H9 (cell line): Measurements from ENCODE around the gene EPHA2. TPM values are rescaled to one million over a fixed set of nuclear protein-coding genes. Genes with fewer than 3 reads are reported as not detected.

Source experiments
- DNase-seq: peaks from one replicate; pipeline ENCODE4 v3.0.0-alpha.2; 2017
- H2AFZ ChIP-seq: one replicate; pipeline ENCODE4 v1.6.1; 2013; ENCODE audit warnings: mild to moderate bottlenecking, low read length, control low read depth, moderate library complexity
- H2AK5ac ChIP-seq: 2 replicates; pipeline ENCODE4 v1.6.1; 2013; ENCODE audit warnings: low read length, control low read depth, mixed read lengths; ENCODE audit not compliant: insufficient read length
- H2BK120ac ChIP-seq: one replicate; pipeline ENCODE4 v1.6.1; 2013; ENCODE audit warnings: low read depth, mild to moderate bottlenecking, low read length, control low read depth, inconsistent platforms; ENCODE audit not compliant: poor library complexity, severe bottlenecking
- H2BK12ac ChIP-seq: 2 replicates; pipeline ENCODE4 v1.6.1; 2013; ENCODE audit warnings: low read length, control low read depth, mixed read lengths, low read depth; ENCODE audit not compliant: insufficient read length
- H2BK15ac ChIP-seq: 2 replicates; pipeline ENCODE4 v1.6.1; 2013; ENCODE audit warnings: low read depth, low read length, control low read depth
- H2BK20ac ChIP-seq: one replicate; pipeline ENCODE4 v1.6.1; 2013; ENCODE audit warnings: low read depth, mild to moderate bottlenecking, low read length, control low read depth, inconsistent platforms; ENCODE audit not compliant: poor library complexity, severe bottlenecking
- H2BK5ac ChIP-seq: 2 replicates; pipeline ENCODE4 v1.6.1; 2013; ENCODE audit warnings: low read length, control low read depth, mixed read lengths; ENCODE audit not compliant: insufficient read length
- H3K14ac ChIP-seq: 2 replicates; pipeline ENCODE4 v1.6.1; 2013; ENCODE audit warnings: low read length, control low read depth; ENCODE audit not compliant: insufficient read depth
- H3K18ac ChIP-seq: 2 replicates; pipeline ENCODE4 v1.6.1; 2013; ENCODE audit warnings: low read depth, mild to moderate bottlenecking, mixed read lengths, low read length, control low read depth; ENCODE audit not compliant: insufficient read length
- H3K23ac ChIP-seq: 2 replicates; pipeline ENCODE4 v1.6.1; 2013; ENCODE audit warnings: low read length, control low read depth, mixed read lengths, low read depth; ENCODE audit not compliant: insufficient read length
- H3K23me2 ChIP-seq: 2 replicates; pipeline ENCODE4 v1.6.1; 2013; ENCODE audit warnings: low read depth, mild to moderate bottlenecking, mixed read lengths, low read length, control low read depth; ENCODE audit not compliant: insufficient read length, poor library complexity, severe bottlenecking
- H3K27ac ChIP-seq: 2 replicates; pipeline ENCODE4 v1.5.1; 2013; ENCODE audit warnings: low read length, control low read depth, mixed read lengths, low read depth; ENCODE audit not compliant: insufficient read length
- H3K27me3 ChIP-seq: 2 replicates; pipeline ENCODE4 v1.6.1; 2013; ENCODE audit warnings: low read length, control low read depth, inconsistent platforms; ENCODE audit not compliant: insufficient read depth
- H3K4ac ChIP-seq: 2 replicates; pipeline ENCODE4 v1.6.1; 2013; ENCODE audit warnings: low read depth, mild to moderate bottlenecking, control low read depth, inconsistent platforms, low read length, moderate library complexity
- H3K4me1 ChIP-seq: 2 replicates; pipeline ENCODE4 v1.6.1; 2013; ENCODE audit warnings: low read length, control low read depth, inconsistent platforms; ENCODE audit not compliant: insufficient read depth
- H3K4me2 ChIP-seq: 2 replicates; pipeline ENCODE4 v1.6.1; 2013; ENCODE audit warnings: low read length, control low read depth, mixed read lengths; ENCODE audit not compliant: insufficient read length, insufficient read depth
- H3K56ac ChIP-seq: 2 replicates; pipeline ENCODE4 v1.6.1; 2013; ENCODE audit warnings: low read depth, mild to moderate bottlenecking, mixed read lengths, low read length, control low read depth; ENCODE audit not compliant: insufficient read length
- H3K79me1 ChIP-seq: 2 replicates; pipeline ENCODE4 v1.6.1; 2013; ENCODE audit warnings: low read depth, mild to moderate bottlenecking, moderate library complexity, low read length, control low read depth, inconsistent platforms; ENCODE audit not compliant: insufficient read depth, poor library complexity, severe bottlenecking
- H3K79me2 ChIP-seq: 2 replicates; pipeline ENCODE4 v1.6.1; 2013; ENCODE audit warnings: low read length, control low read depth, inconsistent platforms; ENCODE audit not compliant: insufficient read depth
- H3K9ac ChIP-seq: 2 replicates; pipeline ENCODE4 v1.6.1; 2013; ENCODE audit warnings: low read length, control low read depth, mixed read lengths; ENCODE audit not compliant: insufficient read length; ENCODE audit errors: extremely low read depth
- H3K9me3 ChIP-seq: one replicate; pipeline ENCODE4 v1.6.1; 2013; ENCODE audit warnings: low read depth, low read length, inconsistent platforms; ENCODE audit not compliant: control insufficient read depth
- H3T11ph ChIP-seq: one replicate; pipeline ENCODE4 v1.6.1; 2013; ENCODE audit warnings: mild to moderate bottlenecking, low read length, control low read depth, inconsistent platforms
- H4K20me1 ChIP-seq: one replicate; pipeline ENCODE4 v1.6.1; 2013; ENCODE audit not compliant: control insufficient read depth, insufficient read length, insufficient read depth
- H4K5ac ChIP-seq: 2 replicates; pipeline ENCODE4 v1.6.1; 2013; ENCODE audit warnings: low read depth, mild to moderate bottlenecking, mixed read lengths, low read length, control low read depth; ENCODE audit not compliant: insufficient read length
- H4K8ac ChIP-seq: replicated peaks from 2 replicates; pipeline ENCODE4 v1.6.1; 2013; ENCODE audit warnings: low read length, control low read depth, mixed read lengths, low read depth; ENCODE audit not compliant: insufficient read length
- H4K91ac ChIP-seq: 2 replicates; pipeline ENCODE4 v1.6.1; 2013; ENCODE audit warnings: low read depth, mild to moderate bottlenecking, moderate library complexity, mixed read lengths, low read length, control low read depth; ENCODE audit not compliant: insufficient read length
- H3K27ac Mint-ChIP-seq, 3 experiments: 2 replicates in 2 of 3; 3 replicates in 1 of 3; pipeline ENCODE4 v1.8.0; 2020 to 2021; ENCODE audit warnings: mixed read lengths in 3 of 3, mild to moderate bottlenecking in 1 of 3, moderate library complexity in 1 of 3
- H3K27me3 Mint-ChIP-seq: 2 replicates; pipeline ENCODE4 v1.8.0; 2021; ENCODE audit warnings: low read depth, mild to moderate bottlenecking, moderate library complexity, mixed read lengths
- H3K36me3 Mint-ChIP-seq, 3 experiments: 2 replicates in 2 of 3; 3 replicates in 1 of 3; pipeline ENCODE4 v1.8.0; 2020 to 2021; ENCODE audit warnings: low read depth in 3 of 3, mixed read lengths in 3 of 3; ENCODE audit not compliant: insufficient read depth in 1 of 3
- H3K4me1 Mint-ChIP-seq, 2 experiments: 2 replicates each; pipeline ENCODE4 v1.8.0; 2020; ENCODE audit warnings: mixed read lengths in 2 of 2
- H3K4me3 Mint-ChIP-seq, 2 experiments: 2 replicates in 1 of 2; 3 replicates in 1 of 2; pipeline ENCODE4 v1.8.0; 2020 to 2021; ENCODE audit warnings: mild to moderate bottlenecking in 2 of 2, mixed read lengths in 2 of 2, moderate library complexity in 1 of 2
- H3K9me3 Mint-ChIP-seq, 2 experiments: 2 replicates in 1 of 2; 3 replicates in 1 of 2; pipeline ENCODE4 v1.8.0; 2020; ENCODE audit warnings: mild to moderate bottlenecking in 2 of 2, mixed read lengths in 2 of 2, moderate library complexity in 1 of 2
- CTCF ChIP-seq: fragments of 200-600 bp; sonication (generic); conservative IDR thresholded peaks from 3 replicates; pipeline ENCODE4 v1.8.0; 2021; ENCODE audit warnings: antibody characterized with exemption, mild to moderate bottlenecking
- WGBS: extraction: QIAGEN DNeasy Blood & Tissue Kit; methylation state at CpG from one replicate; pipeline ENCODE4 v1.1.7; 2013; ENCODE audit warnings: missing lambda C conversion rate, low lambda C conversion rate, mixed read lengths; ENCODE audit not compliant: insufficient read length; ENCODE audit errors: extremely low coverage; 5-methylcytosine and 5-hydroxymethylcytosine counted together
- total RNA-seq: library from RNA; stranded (reverse); gene quantifications from 2 replicates; pipeline ENCODE4 v1.2.1, GENCODE V29; 2021

EPHA2 gene
- total RNA-seq, 1 experiment from 2014 or later, result 33.1 TPM

DNA sequence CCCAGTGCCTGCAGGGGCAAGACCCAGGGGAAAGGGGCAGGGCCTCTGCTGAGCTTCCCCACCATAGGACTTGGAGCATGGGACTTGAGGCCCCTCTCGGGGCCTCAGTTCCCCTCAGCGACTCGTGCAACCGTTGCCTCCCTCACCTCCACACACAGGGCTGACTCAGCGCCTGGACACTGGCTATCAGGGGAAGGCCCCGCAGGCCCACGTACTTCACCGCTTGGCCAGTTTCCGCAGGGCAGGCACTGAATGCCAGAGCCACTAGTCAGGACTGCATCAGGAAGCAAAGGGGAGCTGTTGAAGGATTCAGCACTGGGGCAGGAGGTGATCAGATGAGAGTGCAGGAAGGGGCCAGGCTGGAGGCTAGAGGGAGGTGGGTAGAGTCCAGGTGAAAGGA is 66.9 kb downstream of the EPHA2 start:
- Histone ChIP-seq H4K8ac (no peak overlapping the region), H2BK5ac (no peak overlapping the region), H4K20me1 (no peaks in the 10 kb centered on the region), H2BK20ac (no peak overlapping the region), H3K27ac (no peak overlapping the region), H3K4ac (no peak overlapping the region), H2AK5ac (no peak overlapping the region), H2BK120ac (no peak overlapping the region), H3K27me3 (no peaks in the 10 kb centered on the region; the same call in 1 of the 2 replicates), H4K91ac (no peak overlapping the region), H3K14ac (no peak overlapping the region), H3K56ac (no peak overlapping the region), H3K79me1 (no peaks in the 10 kb centered on the region), H3K9ac (no peak overlapping the region), H2BK12ac (no peak overlapping the region), H3K4me2 (no peak overlapping the region), H3K9me3 (no peaks in the 10 kb centered on the region), H4K5ac (no peak overlapping the region), H3K23me2 (no peaks in the 10 kb centered on the region), H3T11ph (no peak overlapping the region), H3K18ac (no peak overlapping the region), H3K23ac (no peak overlapping the region), H2AFZ (no peak overlapping the region), H3K79me2 (no peaks in the 10 kb centered on the region), H3K4me1 (no peaks in the 10 kb centered on the region), H2BK15ac (no peak overlapping the region)
- Mint-ChIP-seq H3K36me3 (no peaks in the 10 kb centered on the region), H3K27me3 (no peaks in the 10 kb centered on the region; the same call in none of the 2 replicates), H3K9me3 (no peaks in the 10 kb centered on the region), H3K27ac (peak overlapping the region in 1 of 3 experiments; percentile 77; a peak in 2 of 7 replicates), H3K4me1 (peaks cover 12 to 22% of the 10 kb centered on the region in 2 experiments), H3K4me3 (no peak overlapping the region)
- no peak for TF ChIP-seq CTCF
- peak; percentile 33 for DNase-seq
- WGBS, result no CpG with 5 or more reads among the region's 9 CpGs
